Eye (tissue), 1 donor: Measurements from ENCODE around the gene COPZ1.
"Not testable (repeated sequence)": the region's sequence is repeated elsewhere in the genome, so short reads cannot be mapped to it uniquely, and the experiment has no call there.

Experiments used
- DNase-seq: peaks from one replicate; pipeline ENCODE4 v3.0.0-alpha.2; 2015

COPZ1 gene

GRCh38 chr12:54337280-54337842 is 12.4 kb downstream of the COPZ1 start:
- no peak for DNase-seq

DNA sequence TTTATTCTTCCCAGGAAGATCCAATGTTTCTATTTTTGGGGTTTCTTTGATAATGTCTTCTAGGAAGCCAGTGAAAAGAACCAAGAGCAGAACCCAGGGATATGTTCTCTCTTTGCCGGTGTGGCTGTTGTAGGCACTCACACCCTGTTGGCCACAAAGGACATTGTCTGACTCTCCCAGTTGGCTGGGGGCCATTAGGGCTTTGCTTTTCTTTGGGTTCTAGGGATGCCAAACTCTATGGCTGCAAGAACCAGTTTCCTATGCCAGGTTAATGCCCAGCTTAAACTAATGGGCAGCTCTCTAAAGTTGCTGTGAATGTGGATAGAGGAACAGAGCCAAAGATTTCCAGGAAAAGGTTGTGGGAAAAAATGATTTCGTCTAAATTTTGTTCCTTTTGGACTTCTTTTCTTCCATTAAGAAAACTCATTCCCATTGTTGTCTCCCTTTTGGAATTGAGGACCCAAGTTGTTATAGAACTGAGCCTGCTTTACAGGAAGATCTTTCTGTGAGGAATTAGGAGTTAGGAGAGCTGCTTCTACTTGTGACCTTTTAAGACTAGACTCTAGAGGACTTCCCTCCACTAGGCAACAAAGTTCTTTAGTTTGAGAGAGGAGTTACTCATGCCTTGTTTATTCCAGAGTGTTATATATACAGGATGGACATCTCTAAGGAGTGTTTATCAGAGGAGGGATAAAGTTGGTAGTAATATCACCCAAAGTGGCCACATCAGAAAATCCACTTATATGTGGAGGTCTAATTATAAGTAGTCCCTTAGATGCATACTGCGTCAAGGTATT is 13.1 kb downstream of the COPZ1 start:
- DNase-seq = no peak

- DNase-seq = no peak
These were observed 13.9 kb downstream of the COPZ1 start for GRCh38 chr12:54338698-54339296.

- DNase-seq = no peak
These were observed 15.9 kb downstream of the COPZ1 start for GRCh38 chr12:54340846-54341245.

GRCh38 chr12:54341378-54342300 is 16.7 kb downstream of the COPZ1 start:
- no peak for DNase-seq

DNA sequence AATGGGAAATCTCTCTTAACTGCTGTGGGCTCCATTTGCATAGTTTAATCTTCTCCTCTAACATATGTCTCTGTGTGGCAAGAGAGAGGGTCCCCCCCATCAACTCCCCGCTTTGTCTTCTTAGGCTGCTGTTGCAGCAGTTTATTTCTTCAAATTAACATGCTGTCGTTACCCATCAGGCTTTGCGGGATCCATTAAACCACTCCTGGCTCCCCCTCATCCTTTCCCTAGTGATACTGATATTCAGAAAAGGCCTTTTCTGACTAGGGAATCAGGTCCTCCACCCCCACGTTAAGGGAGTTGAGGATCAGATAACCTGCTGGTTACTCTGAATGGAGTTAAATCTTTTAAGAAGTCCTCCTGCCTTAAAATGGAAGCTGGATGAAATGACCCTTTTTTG is 24.1 kb downstream of the COPZ1 start:
- DNase-seq = no peak

DNA sequence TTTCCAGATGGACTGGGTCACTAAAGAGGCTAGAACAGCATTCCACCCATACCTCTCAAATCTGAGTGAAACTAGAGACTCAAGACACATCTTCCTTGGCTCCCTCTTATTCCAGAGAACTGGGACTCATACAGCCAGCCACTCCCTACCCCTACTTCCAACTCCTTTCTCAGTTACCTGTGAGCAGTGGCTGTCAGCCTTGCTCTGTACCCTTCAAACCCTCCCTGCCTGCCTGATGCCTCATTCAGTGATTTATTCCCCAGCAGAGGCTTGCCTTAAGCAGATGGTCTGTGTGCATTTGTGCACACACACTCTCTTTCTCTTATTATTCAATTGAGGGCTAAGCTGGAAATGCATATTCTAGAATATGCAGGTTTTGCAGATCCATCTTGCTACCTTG is 24.7 kb downstream of the COPZ1 start:
- no peak for DNase-seq

GRCh38 chr12:54350743-54351142 is 25.8 kb downstream of the COPZ1 start:
- DNase-seq = no peak

GRCh38 chr12:54351341-54351740 is 26.4 kb downstream of the COPZ1 start:
- no peak for DNase-seq

DNA sequence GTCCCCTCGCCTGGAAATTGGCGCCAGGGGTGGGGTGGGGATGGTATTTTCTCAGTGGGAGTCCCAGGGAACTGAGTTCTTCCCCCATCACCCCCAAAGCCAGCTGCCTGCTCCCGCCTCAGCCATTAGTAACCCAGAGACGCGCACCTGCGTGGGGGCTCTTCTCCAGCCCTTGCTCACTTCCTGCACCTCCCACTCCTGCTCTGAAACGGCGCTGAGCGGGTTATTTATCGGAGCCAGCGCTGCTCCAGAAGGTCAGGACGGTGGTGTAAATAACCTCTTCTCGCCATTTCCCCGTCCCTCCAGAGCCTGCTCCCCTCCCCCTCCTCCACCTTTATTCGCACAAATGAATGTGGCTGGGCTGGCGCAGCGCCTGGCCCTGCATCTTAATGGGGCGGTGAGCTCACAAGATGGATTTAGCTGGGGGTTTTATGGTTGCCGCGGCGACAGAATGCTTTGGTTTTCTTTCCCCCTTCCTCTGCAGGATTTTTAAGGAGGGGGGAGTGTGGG is 27.1 kb downstream of the COPZ1 start:
- DNase-seq = peak; percentile 91

DNA sequence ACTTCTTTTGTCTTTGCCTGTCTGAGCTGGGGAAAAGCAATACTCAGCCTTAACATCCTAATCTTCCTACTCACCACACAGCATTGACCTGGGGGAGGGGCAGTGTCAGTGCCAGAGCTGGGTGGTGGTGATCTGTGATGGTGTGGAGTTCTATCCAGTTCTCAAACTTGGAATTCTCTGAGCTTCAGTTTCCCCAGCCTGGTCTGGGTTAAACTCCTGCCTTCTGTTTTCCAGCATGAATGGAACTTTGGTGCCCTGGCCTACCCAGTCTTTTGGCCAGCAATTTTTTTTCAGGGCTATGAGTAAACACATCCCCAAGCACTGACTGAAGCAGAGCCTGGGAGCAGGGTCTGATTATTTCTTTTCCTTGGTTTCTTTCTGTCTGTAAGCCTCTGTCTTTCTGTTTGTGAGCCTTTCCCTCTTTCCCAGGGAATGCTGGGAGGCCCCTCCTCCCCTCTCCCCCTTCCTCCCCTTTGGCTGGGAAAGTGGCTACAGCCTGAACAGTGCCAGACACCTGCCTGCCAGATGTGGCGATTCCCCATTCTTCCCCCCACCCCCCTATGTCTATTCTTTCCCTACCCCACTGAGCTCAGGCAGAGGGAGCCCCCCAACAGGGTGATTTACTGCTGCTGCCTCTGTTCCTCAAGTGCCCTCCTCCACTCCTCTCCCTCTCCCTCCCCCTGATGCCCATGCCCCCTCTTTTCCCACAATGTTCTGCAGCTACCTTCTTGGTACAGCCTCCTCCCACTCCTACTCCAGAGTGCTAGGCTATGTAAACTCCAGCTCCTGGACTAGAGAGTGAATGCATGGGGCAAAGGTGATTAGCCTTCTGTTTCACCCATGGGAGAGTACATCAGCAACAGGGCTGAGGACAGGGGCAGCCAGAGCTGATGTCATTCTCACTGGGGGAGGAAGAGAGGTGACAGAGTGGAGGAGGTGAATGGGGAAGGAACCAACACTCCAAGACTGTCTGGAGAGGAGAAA is 28.3 kb downstream of the COPZ1 start:
- peak; percentile 86 for DNase-seq

- DNase-seq = not testable (repeated sequence)
These were observed 29.3 kb downstream of the COPZ1 start for GRCh38 chr12:54354271-54354670.

- peak; percentile 61 for DNase-seq
These were observed 30.3 kb downstream of the COPZ1 start for GRCh38 chr12:54355104-54355815.

DNA sequence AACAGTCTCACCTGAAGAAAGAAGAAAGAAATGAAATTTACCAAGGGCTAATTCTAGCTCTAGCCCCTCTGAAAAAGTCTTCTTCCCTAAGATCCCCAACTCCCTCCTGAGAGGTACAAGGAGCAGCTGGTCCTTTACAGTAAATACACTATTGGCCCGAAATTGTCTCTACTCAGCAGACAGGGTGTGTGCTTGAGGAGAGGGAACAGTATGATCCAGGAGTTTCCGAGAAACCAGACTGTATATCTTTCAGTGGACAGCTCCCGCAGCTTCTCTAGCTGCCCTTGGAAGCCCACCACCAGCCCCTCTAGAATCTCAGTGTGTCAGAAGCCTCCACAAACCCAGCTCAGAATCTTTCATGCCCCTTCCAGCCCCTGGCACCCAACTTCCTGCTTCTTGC is 31.3 kb downstream of the COPZ1 start:
- no peak for DNase-seq

GRCh38 chr12:54356951-54357356 is 32.0 kb downstream of the COPZ1 start:
- peak; percentile 60 for DNase-seq

- no peak for DNase-seq
These were observed 32.7 kb downstream of the COPZ1 start for GRCh38 chr12:54357506-54358190.

DNA sequence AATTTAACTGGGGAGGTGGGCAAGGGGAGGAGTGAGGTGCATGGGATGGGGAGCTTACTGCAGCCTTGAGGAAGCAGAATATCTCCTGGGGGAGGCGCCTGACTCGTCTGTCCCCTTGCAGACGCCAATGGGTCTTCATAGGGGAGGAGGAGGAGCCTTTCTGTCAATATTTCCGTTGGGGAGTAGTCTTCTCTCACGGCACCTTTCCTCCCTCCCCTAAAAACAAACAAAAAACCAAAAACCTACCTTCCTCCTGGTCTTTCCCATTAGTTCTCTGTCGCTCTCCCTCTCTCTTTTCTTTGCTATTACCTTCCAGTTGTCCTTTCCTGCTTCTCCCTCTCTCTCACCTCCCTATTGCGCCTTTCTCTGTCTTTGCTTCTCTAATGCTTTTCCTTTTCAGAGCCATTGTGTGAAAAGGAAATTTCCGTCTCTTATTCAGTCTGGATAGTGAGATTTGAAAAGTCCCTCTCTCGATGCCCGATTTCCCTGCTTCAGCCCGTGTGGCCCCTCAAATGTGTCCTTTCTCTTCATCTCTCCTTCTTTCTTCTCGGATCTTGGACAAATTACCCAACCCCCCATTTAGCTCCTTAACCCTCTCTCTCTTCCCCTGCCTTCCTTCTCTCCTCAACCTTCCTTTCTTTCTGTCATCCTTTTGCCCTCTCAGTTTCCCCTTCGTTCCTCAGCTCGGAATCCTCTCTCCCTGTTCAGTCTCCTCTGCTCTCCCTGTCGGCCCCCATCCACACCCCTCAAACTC is 33.4 kb downstream of the COPZ1 start:
- DNase-seq = no peak

- DNase-seq = peak; percentile 100
These were observed 34.2 kb downstream of the COPZ1 start for GRCh38 chr12:54358945-54359761.
